ENCODE results near the gene GALNT2.
A peak's percentile ranks its signal among the peaks of the same experiment; 100 is the strongest.

The GALNT2 gene

DNA sequence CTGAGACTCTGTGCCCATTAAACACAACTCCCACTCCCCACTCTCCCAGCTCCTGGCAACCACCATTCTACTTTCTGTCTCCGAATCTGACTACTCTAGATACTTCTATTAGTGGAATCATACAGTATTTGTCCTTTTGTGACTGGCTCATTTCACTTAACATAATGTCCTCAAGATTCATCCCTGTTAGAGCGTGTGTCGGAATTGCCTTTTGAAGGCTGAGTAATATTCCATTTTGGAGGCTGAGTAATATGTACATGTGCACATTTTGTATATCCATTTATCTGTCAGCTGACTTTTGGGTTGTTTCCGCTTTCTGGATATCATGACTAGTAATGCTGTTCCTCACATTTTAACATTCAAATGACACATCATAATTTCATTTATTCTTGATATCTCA lies 30.3 kb downstream of the GALNT2 start:
- no peak for DNase-seq

DNA sequence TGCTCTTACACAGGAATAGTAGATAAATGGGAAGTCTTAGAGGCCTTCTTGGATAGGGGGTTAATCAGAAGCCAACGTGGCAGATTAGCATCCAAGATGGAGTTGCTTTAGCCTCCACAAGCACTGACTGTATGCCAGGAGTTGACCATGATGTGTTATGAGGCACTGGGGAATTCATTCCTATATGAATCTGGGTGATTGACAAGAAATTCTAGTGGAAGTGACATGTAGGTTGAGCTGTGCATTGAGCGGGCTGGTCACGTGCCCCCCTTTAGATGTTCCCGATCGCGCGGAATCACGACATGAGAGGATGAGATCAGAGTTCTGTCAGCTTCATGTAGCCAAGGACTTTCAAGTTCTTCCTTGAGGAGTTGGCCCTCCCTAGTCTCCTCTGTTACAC lies 31.7 kb downstream of the GALNT2 start:
- no peak for DNase-seq

DNA sequence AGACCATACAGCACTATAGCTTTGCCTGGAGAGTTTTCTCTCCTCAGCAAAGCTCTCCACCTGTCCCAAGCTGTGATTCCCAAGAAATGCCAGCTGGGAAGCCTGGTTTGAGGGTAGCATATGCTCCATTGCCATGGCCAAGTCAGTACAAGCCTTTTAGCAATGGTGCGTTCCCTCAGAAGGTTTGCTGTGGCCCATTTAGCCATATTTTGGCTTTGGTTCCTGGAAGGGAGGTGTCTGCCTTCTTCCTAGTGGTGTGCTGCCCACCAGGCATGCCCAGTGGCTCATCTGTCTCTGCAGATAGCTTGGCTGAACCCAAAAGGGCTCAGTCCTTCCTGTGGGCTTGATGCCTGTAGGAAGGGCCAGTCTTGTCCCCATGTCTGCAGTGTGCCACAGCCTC lies 32.4 kb downstream of the GALNT2 start:
- no peak for DNase-seq

DNA sequence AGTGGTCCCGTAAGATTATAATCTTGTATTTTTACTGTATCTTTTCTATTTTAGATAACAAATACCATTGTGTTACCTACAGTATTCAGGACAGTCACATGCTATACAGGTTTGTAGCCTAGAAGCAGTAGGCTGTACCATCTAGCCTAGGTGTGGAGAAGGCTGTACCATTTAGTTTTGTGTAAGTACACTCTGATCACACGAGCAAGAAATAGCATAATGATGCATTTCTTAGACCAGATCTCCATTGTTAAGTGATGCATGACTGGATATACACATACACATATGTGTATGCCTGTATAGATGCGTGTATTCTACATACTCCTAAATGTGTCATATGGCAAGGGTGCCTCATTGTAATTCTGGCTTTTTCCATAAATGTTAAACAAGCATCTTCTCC lies 33.9 kb downstream of the GALNT2 start:
- DNase-seq: no peak

DNA sequence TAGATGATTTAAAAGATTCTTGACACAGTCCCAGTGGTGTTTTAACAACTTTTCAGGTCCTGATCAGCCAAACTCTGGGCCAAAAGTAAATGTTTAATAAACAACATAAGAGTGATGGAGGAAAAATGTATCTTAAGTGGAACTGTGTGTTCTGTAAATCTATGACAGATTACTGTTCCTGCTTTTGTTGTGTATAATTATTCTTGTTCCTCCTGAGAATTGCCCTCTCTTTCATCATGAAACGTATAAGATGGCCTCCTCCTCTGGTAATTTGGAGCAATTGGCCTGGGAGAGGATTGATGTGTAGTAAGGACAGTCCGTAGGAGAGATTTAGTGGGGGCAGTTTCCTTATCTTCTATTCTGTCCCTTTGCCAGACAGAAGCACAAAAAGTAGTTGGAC lies 34.5 kb downstream of the GALNT2 start:
- no peak for DNase-seq

DNA sequence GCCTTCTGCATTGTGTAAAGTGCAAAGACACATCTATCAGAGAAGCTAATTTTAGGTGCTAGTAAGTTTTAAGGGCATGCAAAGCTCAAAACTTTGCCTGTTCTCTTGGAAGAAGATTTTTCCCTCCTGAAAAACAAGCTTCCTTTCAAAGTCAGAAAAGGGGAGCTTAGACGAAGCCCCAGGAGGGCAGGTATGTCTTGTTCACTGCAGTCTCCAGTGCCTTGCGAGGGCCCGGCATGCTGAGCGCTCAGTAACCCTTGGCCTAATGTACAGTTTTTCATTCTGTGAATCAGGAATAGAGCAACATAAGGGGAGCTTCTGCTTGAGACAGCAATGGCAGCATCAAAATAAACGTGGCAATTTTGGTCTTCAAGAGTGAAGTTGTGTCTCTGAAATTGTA lies 35.0 kb downstream of the GALNT2 start:
- no peak for DNase-seq

DNA sequence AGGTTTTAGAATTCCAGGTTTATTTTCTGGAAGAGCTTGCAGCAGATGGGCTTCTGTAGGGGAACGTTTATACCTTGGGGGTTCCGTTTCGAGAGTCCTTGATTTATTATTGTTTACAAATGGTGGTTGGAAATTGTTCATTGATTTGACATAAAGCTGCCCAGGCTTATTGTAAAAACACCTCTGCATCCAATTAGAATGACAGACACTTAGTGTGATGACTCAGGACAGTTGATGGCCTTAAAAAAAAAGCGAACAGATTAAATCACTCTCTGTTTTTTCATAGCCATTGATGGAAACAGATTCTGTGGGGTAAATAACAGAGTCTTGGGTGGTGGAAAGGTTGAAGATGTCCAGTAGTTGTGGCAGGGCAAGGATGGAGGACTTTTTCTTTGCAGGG lies 35.4 kb downstream of the GALNT2 start:
- no peak for DNase-seq

DNA sequence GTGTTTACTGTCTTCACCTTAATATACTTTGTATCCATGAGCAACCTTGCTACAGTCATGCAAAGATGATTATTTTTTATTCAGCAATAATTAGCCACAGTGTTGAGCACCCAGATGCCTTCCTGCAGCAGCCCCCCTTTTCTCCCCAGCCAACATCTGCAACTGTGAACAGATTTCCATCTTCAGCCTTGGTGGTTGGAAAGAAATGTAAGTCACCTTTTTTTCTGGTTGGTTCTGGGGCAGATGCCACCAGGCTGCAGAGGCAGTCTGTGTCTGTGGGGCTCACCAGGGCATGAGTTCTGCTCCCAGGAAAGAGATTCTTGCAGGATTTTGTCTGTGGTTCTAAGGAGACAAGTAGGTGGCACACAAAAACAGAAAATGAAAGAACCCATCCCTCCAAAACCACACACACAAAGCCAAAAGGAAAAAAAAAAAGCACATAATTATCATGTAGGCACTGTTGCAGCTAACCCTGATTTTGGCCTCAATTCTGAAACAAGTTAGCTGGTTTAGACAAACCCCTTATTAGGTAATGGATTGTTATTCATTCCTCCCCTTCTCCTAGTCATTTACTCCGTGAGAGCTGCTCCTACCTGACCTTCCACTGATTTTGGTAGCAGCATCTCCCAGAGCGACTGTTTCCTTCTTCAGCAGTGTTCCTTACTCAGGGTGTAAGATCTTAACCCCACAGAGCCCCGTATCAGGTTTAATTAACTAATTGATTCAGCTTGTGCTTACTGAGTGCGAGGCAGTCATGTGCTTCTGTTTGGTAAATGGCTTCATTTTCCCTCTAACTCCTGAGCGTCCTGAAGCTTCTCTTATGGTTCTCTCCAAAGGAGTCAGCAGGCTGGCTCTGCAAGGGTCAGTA lies 36.5 kb downstream of the GALNT2 start:
- DNase-seq: no peak

DNA sequence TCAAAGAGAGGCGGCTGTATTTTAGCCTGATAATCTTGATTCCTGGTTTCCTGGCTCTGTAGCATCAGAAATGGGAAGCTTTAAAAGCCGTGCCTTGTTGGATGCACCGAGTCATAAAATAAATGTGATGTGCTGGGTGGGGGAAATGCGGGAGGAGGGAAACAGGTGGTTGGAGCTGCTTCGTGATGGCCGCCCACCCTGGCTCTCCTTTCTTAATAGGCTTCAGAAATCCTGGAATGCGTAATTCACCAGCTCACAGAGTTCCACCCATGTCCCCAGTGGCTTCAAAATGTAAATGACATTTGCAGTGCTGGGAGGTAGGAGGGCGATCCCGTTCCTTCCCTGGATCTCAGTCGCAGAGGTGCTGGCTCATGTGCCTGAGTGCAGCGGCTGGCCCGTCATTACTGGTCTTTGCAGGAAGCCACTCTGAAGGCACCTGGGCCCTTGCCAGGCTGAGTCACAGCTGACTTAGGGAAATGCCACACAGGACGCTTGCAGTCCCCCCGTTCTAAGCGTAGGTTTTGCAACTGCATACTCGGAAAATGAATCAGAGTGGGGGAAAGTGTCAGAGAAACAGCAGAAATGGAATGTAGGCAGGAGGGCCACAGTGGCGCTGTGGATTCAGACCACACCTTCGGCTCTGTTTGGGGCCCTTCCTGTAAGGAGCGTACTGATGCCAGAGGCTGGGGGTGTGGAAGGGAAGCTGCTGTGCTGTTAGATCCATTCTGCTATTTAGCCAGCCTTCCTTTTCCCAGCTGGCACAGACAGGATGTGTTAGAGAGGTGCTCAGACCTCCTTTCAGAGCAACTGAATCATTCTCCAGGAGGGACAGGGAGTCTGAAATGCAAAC lies 37.6 kb downstream of the GALNT2 start:
- peak; percentile 6 for DNase-seq

DNA sequence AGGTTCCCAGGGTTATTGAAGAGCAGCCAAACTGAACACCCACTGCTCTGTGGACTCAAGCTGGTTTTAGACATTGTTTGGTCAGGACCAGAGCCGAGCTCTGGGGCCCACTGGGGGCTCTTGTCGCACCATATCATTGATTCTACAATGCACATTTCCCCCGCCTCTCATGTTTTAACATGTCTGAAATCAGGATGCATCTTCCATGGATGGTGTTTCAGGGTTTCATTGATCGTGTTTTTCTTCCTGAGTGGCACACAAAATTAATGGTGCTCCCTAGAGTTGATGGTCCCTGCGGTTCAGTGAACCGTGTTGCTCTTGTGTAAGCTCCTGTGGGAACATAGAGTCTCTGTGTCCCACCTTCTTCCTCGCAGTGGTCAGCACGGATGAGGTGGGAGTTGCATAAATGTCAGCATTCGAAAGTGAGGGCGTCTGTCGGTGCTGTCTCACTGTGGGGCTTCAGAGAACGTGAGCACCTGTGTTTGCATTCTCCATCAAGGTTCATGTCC lies 38.3 kb downstream of the GALNT2 start:
- no peak for DNase-seq

DNA sequence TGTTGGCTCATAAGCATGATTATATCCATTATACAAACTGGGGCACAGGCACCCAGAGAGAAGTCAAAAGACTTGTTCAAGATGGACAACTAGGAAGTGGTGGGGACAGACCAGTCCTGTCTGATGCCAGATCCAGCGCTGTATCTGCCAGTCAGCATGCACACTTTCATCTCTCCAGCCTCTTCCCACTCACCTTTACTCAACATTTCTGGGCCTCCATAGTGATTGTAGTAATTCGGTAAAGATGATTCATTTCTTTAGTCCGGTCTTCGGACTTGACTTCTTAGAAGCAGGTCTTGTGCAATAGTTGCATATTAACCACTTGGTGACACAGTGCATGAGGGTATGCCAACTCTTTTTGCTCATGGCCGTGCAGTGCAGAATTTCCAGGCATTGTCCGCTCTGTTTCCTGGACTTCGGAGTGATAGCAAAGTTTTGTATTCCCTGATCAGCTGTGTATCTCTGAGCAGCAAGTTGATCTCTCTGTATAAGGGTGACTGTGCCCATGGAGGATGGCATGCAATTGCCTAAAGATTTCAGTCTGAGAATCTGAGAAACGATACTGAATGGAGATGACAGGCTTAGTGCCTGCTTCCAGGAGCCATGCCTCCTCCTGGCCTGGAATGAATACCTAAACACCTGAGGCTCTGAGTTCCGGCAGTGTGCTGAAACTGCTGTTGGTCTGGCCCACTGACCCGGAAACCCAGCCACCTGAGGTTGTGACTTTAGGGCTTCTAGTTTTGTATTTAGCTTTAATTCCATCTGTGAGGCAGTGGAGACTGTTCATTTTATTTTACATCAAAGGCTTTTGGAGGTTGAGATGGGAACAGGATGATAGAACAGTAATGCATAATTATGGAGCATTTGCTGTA lies 39.0 kb downstream of the GALNT2 start:
- DNase-seq: no peak

DNA sequence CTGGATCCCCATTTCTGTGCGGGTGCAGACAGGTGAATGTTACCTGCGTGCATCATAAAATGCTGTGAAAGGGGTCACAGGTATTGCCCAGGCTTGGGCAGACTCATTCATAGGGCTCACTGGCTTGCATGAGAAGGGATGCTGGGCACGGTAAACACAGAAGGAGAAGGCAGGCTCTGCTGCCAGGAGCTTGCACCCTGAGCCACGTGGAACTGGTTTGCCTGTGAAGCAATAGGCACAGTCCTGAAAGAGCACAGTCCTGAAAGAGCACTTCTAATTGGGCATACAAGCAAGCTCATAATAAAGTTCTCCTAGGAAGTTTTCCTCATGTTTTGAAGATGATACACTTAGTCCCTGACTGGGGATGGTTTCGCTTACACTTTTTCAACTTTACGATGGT lies 40.9 kb downstream of the GALNT2 start:
- no peak for DNase-seq

DNA sequence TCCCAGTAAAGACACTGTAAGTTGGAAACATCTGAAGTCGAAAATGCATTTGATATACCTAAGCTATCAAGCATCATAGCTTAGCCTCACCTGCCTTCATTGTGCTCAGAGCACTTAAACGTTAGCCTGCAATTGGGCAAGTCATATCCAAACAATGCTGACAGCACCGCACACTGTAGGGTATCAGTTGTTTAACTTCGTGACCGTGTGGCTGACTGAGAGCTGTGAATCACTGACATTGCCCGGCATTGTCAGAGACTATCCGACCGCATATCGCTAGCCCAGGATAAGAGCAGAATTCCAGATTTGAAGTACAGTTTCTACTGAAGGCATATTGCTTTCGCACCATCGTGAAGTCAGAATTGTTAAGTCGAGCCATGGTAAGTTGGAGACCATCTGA lies 41.5 kb downstream of the GALNT2 start:
- DNase-seq: no peak

DNA sequence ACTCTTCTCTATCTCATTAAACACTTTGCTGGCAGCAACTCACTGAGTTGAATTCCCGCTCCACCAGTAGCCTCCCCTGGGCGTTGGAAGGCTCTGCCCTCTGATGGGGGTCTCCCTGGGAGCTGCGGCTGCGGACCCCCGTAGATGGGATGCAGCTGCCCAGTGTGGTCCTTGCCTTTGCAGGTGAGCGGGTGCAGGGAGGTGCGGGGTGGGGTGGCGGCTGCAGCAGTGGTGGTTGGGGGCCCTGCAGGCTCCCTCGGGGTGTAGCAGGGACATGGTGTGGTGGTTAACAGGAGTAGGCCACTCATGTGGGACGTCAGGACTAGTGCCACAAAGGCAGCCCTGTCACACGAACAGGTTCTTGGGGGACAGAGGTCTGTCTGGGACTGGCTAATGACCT lies 42.0 kb downstream of the GALNT2 start:
- DNase-seq: no peak

DNA sequence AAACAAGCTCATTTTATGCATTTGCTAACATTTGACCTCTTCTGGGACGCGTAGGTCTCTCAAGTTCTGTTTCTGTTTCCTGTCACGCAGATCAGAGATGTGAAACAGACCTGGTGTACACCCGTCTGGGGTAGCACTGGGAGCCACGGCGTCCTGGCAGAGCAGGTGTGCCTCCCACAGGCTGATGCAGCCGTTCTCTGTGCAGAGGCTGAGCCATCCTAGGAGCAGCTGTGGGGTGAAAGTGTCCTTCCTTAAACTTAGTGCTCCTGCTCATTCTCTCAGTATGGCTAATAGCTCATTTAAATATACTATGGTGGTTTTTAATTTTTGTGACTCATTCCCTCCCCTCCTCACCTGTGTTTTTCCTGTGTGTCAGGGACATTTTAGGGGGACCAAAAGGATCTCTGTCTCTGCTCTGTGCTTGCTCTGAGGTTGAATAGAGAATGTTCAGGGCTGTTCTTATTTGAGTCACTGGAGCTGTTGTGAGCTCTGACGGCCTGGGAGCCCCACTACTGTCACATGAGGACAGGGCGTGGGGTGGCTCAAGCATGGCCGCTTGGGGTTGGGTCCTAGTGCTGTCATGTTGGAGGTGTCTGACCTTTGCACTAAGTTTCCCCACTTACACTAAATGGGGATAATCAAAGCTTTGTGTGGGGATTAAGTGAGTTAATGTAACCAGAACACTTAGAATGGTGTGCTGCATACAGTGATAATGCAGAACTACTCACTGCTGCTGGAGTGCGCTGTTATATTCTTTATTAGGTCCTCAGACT lies 43.0 kb downstream of the GALNT2 start:
- DNase-seq: no peak

DNA sequence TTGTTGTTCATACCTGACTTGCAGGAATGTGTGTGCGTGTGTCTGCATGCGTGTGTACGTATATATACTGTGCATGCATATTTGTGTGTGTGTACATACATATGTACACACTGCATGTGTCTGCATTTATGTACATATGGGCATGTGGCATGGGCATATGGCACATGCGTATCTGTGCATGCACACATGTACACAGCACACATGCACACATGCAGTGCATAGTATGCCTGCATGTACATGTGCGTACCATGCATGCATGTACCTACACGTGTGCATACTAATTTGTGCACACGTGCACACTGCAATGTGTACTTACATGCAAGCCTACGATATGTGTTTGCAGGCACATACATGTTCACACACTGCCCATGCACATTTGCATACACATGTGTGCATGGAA lies 43.9 kb downstream of the GALNT2 start:
- DNase-seq: no peak

DNA sequence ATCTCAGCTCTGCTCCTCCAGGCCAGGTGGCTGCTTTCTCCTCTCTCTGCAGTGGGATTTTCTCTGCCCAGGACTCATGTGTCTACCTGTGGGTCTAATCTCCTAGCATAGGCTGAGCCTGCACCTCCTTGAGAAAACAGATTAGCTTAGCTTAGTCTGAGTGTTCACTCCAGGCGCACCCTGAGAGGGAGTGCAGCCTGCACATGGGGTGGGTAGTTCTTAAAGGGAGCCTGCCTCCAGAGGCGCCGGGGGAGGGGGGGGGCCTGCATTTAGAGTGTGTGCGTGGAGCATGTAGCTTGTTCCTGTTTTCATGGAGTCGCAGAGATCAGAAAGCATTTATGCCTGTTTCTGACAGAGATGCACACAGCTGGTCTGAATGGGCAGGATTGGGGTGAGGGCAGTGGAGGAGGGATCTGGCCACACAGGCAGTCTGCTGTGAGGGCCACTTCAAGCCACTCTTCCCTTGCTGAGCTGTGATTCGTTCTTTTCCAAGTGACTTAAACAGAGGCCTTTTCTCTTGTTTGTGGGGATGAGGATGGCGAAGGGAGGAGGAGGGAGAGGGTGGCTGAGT lies 45.2 kb downstream of the GALNT2 start:
- no peak for DNase-seq

DNA sequence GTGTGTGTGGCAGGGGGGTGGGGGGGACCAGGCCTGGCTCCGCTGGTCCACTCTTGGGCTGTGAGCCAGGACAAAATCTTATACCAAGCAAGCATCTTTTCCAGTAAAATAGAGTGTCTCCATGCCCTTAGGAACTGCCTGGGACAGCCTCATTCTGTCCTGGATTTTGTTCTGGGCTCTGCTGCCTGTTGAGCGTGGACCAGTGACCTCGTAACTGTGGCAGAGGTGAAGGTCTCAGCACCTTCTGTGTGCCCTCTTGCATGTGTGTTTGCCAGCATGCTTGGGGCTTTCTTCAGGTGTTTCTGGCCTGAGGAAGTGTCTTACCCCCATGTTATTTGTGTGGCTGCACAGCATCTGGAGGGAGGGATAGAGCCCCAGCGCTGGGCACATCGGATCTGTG lies 45.7 kb downstream of the GALNT2 start:
- no peak for DNase-seq

DNA sequence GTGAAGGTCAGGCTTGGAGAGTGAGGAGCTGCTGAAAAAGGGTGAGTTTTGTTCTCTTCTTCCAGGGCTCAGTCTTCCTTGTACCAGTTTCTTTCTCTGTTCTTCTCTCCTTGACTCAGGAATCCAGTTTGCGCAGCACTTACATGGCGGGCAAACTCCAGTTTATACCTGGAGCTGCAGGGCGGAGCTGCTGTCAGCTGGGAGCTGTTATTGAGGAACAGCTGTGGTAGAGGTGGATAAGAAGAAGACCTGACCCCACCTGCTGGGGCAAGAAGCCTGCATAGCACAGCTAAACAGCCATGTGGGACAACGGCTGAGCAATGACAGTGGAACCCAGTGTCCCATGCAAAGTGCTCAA lies 46.2 kb downstream of the GALNT2 start:
- no peak for DNase-seq

DNA sequence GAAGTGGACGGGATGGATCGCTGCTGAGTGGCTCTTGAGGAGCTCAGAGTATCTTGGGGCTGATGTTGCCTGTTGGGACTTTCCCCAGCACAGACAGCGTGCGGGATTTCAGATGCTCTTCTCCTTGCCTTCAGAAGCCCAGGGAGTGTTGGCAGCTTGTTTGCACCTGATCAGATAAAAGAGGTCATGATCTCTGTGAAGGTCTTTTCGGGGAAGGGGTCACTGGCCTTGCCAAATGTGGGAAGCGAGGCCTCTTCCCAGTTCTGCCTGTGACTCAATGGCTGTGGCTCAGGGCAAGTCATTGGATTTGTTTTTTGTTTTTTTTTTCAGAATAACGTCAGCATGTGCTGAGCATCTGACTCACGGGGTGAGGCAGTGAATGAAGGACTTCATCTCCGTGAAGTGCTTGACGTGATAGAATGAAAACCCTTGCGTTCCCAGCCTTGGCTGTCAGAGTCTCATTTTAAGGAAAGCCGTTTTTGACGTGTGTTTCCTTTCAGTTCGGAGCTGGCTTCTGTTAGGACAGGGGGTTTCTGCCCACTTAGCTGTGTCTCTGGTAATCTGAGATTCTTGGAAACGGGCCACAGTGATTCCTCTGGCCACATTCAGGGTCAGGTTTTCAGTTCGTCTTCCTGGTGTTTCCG lies 46.7 kb downstream of the GALNT2 start:
- no peak for DNase-seq

DNA sequence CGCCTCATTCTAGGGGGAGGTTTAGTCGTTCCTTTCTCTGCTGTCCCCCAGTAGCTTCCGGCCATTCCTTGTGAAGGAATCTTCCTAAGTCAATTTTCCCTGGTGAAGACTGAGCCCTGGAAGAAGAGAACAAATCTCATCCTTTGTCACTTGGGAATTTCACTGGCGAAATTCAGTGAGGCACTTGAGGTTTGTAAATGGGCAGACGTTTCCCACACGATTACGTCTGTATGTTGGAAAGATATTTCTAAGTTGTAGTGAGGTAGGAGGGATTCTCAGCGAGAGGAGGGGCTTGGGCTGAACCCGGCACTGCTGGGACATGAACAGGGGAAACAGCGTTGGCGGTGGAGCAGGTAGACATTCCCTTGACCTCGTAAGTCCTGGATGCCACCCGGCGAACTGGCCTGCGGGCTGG lies 47.2 kb downstream of the GALNT2 start:
- DNase-seq: no peak
